Activated CD4-positive, alpha-beta T cell treated with anti-CD3 and anti-CD28 coated beads, Interleukin-2, amount 50 U/mL, for 1 hour (primary cell): ENCODE data around the gene SMAD9.

Experiments used
- DNase-seq: peaks from one replicate; pipeline ENCODE4 v3.0.0-alpha.2; 2020

SMAD9 gene

DNA sequence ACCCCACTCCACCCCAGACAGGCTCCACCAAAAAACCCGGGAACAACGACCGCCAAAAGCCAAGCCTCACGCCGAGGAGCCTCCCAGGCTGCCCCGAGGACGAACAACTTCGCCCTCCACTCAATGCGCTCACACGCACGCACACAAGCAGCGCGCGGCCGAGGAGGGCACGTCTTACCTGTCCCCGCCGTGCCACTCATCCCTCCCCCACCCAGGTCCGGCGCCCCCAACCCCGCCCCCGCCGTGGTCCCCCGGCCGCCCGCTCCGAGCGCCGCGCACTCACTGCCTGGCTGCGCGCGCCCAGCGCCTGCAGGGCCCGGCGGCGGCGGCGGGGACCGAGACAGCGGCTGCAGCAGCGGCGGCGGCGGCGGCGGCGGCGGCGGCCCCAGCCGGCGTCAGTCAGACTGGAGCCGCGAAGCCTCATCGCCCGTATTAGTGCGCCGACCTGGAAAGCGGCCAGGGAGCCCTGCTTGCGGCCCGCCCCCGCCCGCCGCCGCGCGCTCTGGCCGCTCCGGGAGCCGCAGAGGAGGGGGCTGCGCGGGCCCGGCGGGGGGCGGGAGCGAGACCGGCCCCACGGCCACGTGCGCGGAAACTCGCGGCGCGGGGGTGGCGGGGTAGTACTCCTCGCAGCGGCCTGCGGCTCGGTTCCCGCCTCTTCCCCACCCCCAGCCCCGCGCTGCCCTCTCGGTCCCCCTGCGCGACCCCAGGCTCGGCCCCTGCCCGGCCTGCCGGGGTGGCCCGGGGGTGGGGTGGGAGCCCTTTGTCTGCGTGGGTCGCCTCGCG, at the start of gene SMAD9:
Gene SMAD9 (minus strand): TSS at position 406 of the 783 bp plus-strand sequence. CDS start 40,549 bp downstream, outside the sequence.
- DNase-seq, result no peak

DNA sequence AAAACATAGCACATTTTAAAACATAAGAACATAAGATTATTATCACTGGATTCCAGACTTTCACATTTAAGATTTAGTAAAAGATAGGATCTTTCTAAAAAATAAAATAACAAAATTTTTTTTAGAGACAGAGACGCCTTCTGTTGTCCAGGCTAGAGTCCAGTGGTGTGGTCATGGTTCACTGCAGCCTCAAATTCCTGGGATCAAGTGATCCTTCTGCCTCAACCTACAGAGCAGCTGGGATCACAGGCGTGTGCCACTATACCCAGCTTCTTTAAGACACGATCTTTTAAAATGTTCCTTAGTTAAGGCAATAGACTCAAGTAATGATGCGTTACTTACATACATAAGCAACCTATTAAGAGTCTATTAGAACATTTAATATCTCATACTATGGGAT, 46.4 kb upstream of the SMAD9 start:
- no peak for DNase-seq

DNA sequence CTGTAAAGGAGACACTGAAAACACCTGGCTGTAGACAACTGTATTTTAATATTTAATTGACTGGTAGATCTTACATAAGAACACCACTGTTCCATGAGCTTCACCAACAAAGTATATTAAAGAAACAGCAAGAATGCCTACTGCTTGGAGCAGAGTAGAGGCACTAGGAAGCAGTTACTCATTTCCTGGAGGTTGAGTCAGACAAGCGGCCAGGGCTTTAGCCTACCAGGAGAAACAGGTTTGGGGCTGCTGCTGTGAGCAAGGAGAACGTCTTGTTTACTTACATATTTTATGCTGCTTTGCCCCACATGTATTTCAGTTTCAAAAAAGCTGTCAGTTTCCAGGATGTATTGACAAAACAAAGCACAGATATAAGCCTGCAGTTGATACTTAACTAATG, 45.7 kb upstream of the SMAD9 start:
- no peak for DNase-seq

DNA sequence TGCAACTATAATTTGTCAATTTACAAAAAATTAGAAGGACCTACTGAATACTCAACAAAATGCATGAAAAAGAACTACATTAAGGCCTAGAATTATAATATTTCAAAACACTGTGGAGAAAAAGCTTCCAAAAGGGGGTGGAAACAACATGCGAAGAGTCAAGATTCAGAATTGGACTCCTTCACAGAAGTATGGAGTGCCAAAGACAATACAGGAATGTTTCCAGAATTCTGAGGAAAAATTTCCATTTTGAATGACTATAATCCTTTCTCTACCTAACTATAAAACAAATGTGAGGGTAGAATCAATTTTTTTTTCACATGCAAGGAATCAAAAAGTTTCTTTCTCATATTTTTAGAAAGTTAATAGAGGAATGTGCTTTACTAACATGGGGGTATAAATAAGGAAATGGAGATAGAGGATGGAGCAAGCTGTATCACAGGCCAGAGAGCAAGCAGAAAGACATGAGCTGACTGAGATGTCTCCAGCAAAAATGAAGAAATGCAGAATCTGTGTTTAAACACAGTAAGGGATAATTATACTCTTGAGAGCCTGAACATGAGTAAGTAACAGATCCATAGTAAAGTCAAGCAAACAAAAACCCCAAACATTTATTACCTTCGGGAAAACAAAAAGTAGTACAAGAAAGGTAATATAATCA, 39.5 kb upstream of the SMAD9 start:
- no peak for DNase-seq

DNA sequence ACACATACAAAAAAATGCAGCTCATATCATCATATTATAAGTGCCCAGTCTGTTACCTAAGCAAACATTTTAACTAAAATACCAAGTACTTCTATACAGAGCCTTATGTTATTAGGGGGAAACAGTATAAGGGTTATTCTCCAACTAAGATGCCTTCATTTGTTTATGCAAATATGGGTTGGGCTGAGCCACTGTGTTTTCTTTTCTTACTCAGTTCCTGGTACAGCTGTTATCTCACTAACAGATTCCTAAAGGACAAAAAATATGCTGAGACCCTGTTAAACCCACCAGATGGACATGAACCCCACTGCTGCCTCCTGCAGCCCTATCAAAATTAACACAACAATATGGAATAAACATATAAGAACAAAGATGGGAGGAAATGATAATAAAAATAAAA, 34.5 kb upstream of the SMAD9 start:
- no peak for DNase-seq

DNA sequence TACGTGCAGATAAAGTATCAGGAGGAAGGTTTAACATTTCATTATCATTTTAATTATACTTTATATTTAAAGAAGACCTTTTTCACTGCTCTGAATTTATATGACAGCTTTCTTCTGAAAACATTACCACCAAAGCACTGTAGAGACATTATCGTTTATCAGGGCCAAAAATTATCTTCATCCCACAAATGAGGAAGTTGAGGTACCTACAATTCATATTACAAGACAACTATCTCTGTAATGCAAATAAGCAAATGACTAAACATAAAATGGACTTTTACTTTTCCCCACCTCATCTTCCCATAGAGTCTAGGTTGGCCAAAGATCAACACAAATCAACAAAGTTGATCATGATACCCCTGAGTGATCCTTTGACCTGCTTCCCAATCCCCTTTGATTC, 30.9 kb upstream of the SMAD9 start:
- no peak for DNase-seq

DNA sequence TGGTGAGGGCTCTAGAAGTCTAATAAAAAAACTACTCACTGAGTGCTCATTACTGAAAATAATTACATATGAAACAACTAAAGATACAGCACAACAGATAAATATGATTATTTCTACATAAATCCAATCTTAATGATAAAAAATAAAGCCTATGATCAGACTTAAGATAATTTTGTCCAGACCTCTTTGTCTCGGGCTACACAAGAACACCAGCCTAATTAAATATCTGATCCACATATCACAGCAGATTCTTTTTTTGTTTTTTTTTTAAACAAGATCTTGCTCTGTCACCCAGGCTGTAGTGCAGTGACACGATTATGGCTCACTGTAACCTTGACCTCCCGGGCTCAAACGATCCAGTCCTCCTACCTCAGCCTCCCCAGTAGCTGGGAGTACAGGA, 30.3 kb upstream of the SMAD9 start:
- no peak for DNase-seq

DNA sequence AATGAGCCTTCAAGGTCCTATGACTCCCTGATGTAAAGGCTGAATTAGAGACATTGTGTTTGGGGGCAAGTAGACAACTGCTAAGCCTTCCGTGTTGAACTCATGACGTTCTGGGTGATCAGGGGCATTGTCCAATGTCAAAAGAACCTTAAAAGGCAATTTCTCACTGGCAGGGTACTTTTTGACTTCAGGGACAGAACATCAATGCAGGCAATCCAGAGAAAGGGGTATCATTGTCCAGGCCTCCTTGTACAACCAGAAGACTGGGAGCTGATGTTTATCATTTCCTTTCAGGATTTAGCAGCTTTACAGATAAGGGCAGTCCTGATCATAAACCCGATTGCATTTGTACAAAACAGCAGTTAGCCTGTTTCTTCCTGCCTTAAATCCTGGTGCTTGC, 25.0 kb upstream of the SMAD9 start:
- DNase-seq, result no peak

DNA sequence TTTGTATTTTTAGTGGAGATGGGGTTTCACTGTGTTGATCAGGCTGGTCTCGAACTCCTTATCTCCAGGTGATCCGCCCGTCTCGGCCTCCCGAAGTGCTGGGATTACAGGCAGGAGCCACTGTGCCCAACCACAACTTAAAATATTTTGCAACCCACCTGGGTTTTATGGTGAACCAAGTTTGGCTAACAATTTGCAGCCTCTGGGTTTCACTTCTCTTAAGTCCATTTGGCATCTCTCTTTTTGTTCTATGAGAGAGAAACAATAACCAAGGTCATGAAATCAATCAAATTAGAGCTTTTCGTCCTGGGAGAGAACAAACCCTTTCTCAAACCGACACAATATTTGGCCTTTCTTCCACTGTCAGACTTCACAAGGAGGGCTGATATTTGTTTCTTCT, 5.6 kb upstream of the SMAD9 start:
- no peak for DNase-seq

DNA sequence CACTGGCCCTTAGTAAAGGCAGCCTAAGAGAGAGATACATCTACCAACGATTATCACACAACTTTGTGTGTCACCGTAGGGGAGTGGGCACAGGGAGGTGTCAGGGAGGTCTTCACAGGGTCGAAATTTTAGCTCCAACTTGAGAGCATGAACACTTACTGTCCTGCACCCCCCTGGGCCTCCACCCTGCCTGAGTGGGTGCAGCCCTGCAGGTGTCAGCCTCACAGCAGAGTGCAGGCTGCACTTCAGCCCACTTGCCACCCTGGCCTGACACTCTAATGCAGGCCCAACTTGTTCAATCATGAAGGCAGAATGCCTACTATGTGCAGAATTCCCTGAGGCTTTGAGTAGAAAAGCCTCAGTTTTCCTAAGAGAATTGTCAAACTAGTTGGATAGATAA, 4.0 kb upstream of the SMAD9 start:
- DNase-seq, result no peak

DNA sequence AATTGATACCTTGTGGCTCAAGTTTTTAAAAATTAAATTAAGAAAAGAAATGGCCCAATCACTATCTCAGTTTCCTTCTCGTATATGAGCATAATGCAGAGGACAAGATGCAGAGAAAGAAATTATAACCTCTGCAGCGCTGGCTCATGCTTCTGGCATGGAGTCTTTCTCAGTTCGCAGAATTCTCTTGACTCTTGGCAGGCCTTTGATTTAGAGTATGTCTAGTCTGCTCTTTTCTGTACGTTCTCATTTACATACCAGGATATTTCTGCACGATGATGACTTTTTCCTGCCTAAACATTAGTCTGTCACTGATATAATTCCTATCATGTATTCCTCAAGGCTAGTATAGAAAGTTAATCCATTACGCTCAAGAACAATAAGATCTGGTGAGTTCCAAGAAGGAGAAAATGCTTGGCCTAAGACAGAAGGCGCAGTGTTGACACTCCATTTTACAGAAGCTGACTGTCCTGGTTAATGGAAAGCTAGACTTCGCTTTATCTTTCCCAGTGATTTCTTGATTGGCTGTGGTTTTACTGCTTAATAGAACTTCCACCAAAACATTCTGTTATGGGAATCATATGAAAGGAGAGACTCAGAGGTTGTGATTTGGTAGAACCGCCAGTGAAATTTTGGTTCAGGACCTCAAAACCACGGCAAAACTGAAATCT, 1.7 kb upstream of the SMAD9 start:
- no peak for DNase-seq

DNA sequence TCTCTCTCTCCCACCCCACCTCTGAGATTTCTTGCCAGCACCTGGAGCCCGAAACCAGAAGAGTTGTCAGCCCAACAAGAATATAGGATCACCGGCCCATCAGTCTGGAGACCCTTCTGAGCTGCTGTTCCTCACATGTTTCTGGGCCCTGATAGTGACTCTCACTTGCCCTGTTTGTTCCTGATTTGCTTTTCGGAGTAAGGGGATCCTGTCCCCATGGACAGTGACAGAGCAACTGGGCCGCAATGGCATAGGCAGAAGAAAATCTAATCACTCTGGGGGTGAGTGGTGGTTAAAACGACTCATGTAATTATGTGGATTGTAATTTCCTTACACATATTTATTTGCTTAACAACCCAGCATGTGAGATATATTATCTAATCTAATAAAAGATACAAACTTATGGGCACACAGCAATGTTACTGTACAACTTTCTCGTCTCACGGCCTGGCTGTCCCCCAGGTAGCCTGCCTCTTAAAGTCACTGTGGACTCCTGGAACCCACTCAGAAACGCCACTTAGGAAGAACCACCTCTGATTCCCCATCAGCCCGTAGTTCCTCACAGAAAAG, 663 bp upstream of the SMAD9 start:
- DNase-seq, result no peak

DNA sequence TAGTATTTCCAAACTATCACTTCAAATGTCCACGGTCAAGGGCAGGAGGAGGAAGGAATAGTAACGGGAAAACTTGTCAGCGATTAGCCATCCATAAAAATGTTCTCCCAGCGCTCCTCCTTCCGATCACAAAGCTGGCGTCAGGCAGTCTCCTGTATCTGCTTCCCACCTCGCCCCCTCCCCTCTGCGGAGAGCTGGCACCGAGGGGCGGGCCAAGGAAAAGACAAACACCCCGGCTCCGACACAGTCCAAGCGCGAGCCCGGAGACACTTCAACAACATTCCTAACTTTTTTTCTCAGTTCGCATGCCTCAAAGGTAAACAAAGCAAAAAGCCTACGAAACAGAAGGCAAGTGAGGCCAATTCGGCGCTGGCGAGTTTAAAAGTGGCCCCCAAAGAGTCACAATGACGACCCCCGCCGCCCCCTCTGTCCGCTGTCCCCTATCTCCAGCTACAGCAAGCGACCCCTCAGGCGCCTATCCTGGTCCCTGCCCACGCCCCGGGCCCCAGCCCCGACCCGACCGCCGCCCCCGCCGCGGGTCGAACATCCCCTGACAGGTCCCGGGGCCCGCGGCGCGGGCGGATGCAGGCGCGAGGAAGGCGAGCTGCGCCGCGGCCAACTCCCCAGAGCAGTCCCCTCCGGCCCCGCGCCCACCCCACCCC, 736 bp downstream of the SMAD9 start:
- no peak for DNase-seq

DNA sequence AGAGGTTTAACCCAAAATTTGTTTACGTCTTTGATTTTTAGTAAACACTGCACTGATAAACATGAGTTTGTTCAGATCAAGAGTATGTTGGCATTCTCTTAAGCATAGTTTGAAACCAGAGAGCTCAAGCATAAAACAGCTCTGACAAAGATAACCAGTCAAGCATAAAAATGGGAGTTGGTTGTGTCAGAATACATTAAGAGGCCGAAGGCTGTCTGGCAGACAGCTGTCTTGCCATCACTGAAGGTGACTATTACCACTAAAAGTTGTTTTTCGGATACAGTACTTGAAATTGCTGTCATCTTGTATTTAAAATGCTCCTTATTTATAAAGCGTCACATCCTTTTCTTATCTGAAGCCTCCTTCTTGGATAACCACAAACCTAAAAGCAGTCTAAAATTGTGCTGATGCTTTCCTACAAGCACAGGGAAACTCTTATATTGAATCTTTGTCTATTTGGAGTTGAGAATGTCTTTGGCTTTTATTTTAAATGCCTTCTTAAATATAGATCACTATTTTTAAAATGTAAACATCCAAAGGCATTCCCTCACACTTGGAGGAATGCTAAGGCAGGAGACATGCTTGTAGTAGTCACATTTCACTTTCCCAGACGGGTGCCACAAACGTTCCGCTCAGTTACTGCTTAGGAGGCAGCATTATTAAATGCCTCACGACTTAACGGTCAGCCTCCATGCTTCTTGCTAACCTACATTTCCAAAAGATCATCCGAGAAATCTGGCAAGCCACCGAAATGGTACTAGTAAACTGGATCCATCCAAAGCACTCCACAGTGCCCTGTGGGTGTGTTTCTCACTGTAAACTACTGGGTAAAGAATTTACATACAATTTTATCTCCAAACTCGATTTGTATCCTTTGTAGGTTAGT, 1.5 kb downstream of the SMAD9 start:
- DNase-seq, result no peak

DNA sequence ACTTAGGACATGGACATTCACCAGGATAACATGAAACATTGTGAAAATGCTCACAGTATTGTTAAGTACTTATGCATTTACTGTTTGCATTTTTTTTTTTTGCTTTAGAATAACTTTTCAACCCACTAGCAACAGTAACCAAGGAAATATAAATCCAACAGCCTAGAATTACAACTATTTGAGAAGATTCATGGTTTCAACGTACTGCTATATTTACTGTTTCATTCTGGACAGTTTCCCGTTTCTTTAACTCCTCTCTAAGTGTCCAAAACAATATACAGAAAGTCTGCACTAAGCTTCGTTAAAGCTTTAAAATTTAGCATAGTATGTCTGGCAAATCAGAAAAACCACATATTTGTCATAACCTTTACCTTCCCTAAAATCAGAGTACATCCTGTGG, 2.7 kb downstream of the SMAD9 start:
- DNase-seq, result no peak

DNA sequence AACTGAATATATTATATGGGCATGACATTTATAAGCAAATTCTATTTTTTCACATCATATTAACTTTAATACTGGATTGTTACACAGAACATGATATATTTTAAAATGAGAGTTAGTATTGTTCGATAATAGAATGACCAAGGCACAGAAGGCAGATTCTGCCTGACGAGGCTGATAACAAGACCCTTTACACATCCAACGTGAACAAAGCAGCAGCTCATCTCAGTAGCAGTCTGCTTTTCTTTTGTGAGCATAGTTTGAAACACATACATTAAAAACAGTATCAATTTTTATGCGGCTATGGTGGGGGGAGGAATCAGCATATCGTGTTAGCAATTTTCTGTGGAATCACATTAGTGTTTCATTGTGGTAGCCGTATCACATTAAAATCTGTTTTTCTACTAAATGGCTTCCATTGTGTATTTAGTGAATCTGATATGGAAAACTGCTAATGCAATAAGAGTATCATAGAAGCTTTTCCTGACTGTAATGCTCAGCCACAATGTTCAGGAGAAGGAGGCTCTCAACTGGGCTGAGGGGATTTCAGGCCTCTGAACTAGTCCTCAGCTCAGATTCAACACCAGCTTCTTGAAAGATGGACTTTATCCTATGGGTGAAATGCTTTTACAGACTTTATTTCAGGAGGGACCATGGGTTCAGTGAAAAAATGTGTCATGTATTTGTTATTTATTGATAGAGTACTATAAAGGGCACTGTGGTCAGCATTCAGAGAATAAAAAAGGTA, 4.0 kb downstream of the SMAD9 start:
- no peak for DNase-seq

DNA sequence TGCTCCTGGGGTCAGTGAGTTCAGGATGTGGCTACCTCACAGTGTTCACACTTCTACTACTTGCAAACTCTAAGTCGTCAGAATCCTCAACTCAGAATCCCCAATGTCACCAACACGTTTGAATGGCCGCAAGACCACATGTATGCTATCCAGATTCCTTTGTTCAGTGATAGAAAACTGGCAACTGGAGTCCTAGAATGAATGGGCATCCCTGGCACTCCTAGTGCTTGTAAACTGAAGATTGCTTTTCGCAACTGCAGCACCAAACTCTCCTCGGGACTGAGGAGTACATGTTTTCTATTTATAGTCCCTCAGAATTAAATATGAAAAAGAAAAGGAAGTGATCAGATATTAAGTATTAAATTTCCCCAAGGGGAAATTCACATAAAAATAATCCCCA, 4.9 kb downstream of the SMAD9 start:
- no peak for DNase-seq

DNA sequence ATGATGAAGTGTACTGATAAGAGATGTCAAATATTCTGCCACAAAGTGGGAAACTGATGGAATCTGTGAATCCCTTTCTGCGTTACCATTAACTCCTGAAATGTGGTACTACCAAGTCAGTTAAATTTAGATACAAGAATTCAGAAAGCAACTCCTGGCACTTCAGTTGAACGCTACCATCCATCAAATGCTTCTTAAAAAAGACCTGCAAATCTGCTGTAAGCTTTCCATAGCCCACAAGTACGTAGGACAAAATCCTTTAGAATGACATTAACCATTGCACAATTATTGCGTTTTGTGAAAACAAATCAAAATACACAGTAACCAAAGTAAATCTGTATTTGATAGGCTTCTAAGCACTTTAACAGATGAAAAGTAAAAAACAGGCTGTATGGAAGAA, 5.4 kb downstream of the SMAD9 start:
- no peak for DNase-seq

DNA sequence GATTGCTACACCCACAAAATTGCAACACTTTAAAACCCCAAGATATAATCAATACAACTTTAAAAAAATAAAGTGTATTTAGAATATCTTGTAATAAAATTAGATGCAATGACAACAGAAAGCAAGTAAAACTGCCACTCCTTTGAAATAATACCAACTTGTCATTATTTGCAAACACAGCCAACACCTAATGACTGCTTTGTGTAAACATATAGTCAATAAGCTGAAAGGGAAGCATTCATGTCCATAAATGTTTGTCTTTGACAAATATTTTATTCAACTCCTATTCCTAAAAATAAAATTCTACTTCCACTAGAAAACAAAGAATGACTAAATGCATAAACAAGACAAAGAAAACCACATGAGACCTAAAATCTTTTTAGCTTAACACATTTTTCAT, 6.6 kb downstream of the SMAD9 start:
- DNase-seq, result no peak

DNA sequence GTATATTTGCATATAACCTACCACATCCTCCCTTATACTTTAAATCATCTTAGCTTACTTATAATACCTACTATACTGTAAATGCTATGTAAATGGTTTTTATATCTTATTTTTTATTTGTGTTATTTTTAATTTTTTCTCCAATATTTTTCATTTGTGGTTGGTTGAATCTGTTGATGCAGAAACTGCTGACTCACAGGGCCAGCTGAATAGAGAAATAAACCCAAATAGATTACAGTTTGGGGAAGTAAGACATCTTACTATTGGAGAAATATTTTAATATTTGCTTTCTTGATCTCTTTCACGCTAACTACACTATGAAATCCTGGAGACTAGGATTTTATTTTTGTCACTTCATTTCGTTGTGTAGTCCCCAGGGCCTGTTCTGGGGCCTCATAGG, 7.1 kb downstream of the SMAD9 start:
- DNase-seq, result no peak

DNA sequence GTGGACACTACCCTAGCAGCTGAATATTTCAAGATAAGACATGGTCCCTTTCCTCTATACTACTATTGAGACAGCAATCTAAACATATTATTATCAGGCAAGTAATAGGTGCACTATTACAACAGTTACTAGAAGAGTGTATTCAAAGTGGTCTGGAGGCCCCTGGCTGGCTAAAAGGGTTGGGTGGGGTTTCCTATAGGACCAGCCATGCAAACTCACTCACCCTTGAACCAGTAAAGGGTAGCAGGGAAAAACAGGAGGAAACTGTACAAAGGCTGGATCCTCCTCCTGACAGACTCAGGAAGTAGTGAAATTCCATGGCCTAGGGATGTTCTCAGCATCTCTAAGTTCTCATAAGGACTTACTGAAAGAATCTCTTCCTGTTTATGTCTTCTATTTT, 7.7 kb downstream of the SMAD9 start:
- no peak for DNase-seq

DNA sequence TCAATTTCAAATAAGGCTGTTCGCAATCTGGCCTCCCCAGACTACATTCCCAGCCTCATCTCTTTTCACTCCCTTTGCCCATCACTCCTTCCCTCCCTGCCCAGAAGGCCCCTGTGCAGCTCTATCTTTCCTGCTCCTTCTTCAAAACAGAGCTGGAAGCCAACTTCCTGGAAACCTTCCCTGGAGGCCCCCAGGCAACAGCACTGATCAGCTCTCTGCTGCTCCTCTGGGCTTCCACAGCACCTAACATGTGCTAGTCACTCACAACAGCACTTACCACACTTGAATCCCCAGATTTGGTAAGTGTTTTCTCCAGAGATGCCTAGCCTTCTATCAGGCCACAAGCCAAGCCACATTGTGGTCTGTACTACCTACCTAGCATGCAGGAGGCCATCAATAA, 9.5 kb downstream of the SMAD9 start:
- no peak for DNase-seq
